ENCODE results near the gene LCN12.
A peak's percentile ranks its signal among the peaks of the same experiment; 100 is the strongest.
"Not testable (repeated sequence)": the region's sequence is repeated elsewhere in the genome, so short reads cannot be mapped to it uniquely, and the experiment has no call there.

Gene LCN12

GRCh38 chr9:136985027-136985602 lies 33.0 kb downstream of the LCN12 start:
- DNase-seq (ENCODE audit: low read depth in 3 of 3, low spot score in 1 of 3): no peak

- no peak for DNase-seq (ENCODE audit: low read depth in 3 of 3, low spot score in 1 of 3)
Measured at GRCh38 chr9:136985853-136986252, 33.8 kb downstream of the LCN12 start.

GRCh38 chr9:136988872-136989271 lies 36.8 kb downstream of the LCN12 start:
- no peak for DNase-seq (ENCODE audit: low read depth in 3 of 3, low spot score in 1 of 3)

- no peak for DNase-seq (ENCODE audit: low read depth in 3 of 3, low spot score in 1 of 3)
Measured at GRCh38 chr9:136990242-136990911, 38.3 kb downstream of the LCN12 start.

GRCh38 chr9:136991993-136992818 lies 40.1 kb downstream of the LCN12 start, which contains the start of gene PAXX:
PAXX (plus strand) TSS chr9:136992422; CDS start chr9:136992444, 22 bp downstream.
- peak; percentile 80 to 95 (median 87) for DNase-seq (ENCODE audit: low read depth in 3 of 3, low spot score in 1 of 3)

GRCh38 chr9:136992819-136993369 lies 40.8 kb downstream of the LCN12 start:
- DNase-seq (ENCODE audit: low read depth in 3 of 3, low spot score in 1 of 3): no peak

GRCh38 chr9:136994180-136994887 lies 42.3 kb downstream of the LCN12 start:
- no peak for DNase-seq (ENCODE audit: low read depth in 3 of 3, low spot score in 1 of 3)

- no peak for DNase-seq (ENCODE audit: low read depth in 3 of 3, low spot score in 1 of 3)
Measured at GRCh38 chr9:136994888-136995230, 42.8 kb downstream of the LCN12 start.

GRCh38 chr9:136995362-136995761 lies 43.3 kb downstream of the LCN12 start:
- no peak for DNase-seq (ENCODE audit: low read depth in 3 of 3, low spot score in 1 of 3)

GRCh38 chr9:136995772-136996311 lies 43.8 kb downstream of the LCN12 start:
- no peak for DNase-seq (ENCODE audit: low read depth in 3 of 3, low spot score in 1 of 3)

GRCh38 chr9:136996361-136997292 lies 44.6 kb downstream of the LCN12 start, which contains the start of gene CLIC3:
CLIC3 (minus strand) TSS chr9:136996568; CDS start chr9:136996543, 25 bp downstream.
- DNase-seq (ENCODE audit: low read depth in 3 of 3, low spot score in 1 of 3): peak in 2 of 3 donors; percentile 34 to 35

- no peak for DNase-seq (ENCODE audit: low read depth in 3 of 3, low spot score in 1 of 3)
Measured at GRCh38 chr9:136997371-136997770, 45.3 kb downstream of the LCN12 start.

GRCh38 chr9:136997830-136998234 lies 45.8 kb downstream of the LCN12 start:
- no peak for DNase-seq (ENCODE audit: low read depth in 3 of 3, low spot score in 1 of 3)

GRCh38 chr9:137000177-137000930 lies 48.3 kb downstream of the LCN12 start:
- DNase-seq (ENCODE audit: low read depth in 3 of 3, low spot score in 1 of 3): no peak

GRCh38 chr9:137001857-137002645 lies 50.0 kb downstream of the LCN12 start:
- no peak for DNase-seq (ENCODE audit: low read depth in 3 of 3, low spot score in 1 of 3)

GRCh38 chr9:137002646-137003041 lies 50.6 kb downstream of the LCN12 start:
- no peak for DNase-seq (ENCODE audit: low read depth in 3 of 3, low spot score in 1 of 3)

- not testable (repeated sequence) for DNase-seq (ENCODE audit: low read depth in 3 of 3, low spot score in 1 of 3)
Measured at GRCh38 chr9:137004285-137004684, 52.2 kb downstream of the LCN12 start.

Measured in stimulated activated CD4-positive, alpha-beta T cell treated with anti-CD3 and anti-CD28 coated beads, TNF-alpha, amount 100 ng/mL, for 1 hour (primary cell).